A549 (cell line): ENCODE results near the gene METTL25B. TPM values are rescaled to one million over a fixed set of nuclear protein-coding genes. Genes with fewer than 3 reads are reported as not detected.

ENCODE experiments used
- CBX2 ChIP-seq: fragments of 200-600 bp; sonication (generic); IDR thresholded peaks from 2 replicates; pipeline ENCODE4 v1.6.1; 2016; ENCODE audit warnings: low read depth, mild to moderate bottlenecking, borderline replicate concordance
- CHD4 ChIP-seq: fragments of 200-600 bp; sonication (generic); IDR thresholded peaks from 2 replicates; pipeline ENCODE4 v1.6.1; 2016; ENCODE audit warnings: antibody characterized with exemption, mild to moderate bottlenecking, borderline replicate concordance
- E2F6 ChIP-seq: IDR thresholded peaks from 2 replicates; pipeline ENCODE4 v1.6.1; 2012; ENCODE audit warnings: low read depth, borderline replicate concordance
- EHF ChIP-seq: fragments of 250-450 bp; sonication (Bioruptor Pico); IDR thresholded peaks from 2 replicates; pipeline ENCODE4 v1.5.0; 2020; ENCODE audit warnings: mild to moderate bottlenecking
- ELK1 ChIP-seq: fragments of 150-350 bp; IDR thresholded peaks from 2 replicates; pipeline ENCODE4 v1.6.1; 2014; ENCODE audit warnings: low read depth, mild to moderate bottlenecking, low read length
- ESRRA ChIP-seq: fragments of 150-350 bp; IDR thresholded peaks from 2 replicates; pipeline ENCODE4 v1.6.1; 2014; ENCODE audit warnings: mild to moderate bottlenecking, low read length, borderline replicate concordance
- FOSB ChIP-seq: fragments of 250-450 bp; sonication (Bioruptor Pico); IDR thresholded peaks from 2 replicates; pipeline ENCODE4 v1.5.0; 2020; ENCODE audit warnings: mild to moderate bottlenecking, moderate library complexity
- FOSL2 ChIP-seq, 2 experiments: fragments of 450-650 bp in 1 of 2; fragments of >200 bp in 1 of 2; sonication (Bioruptor Twin) in 1 of 2; formaldehyde crosslinking; IDR thresholded peaks; 2 replicates each; pipeline versions ENCODE4 v1.5.0 to v1.6.1; 2016 to 2020; ENCODE audit warnings: mild to moderate bottlenecking in 1 of 2, moderate library complexity in 1 of 2
- FOXS1 ChIP-seq: fragments of 250-450 bp; sonication (Bioruptor Pico); IDR thresholded peaks from 2 replicates; pipeline ENCODE4 v1.5.0; 2020; ENCODE audit warnings: mild to moderate bottlenecking, moderate library complexity
- GATA3 ChIP-seq: IDR thresholded peaks from 2 replicates; pipeline ENCODE4 v1.6.1; 2012; ENCODE audit warnings: borderline replicate concordance
- HDAC2 ChIP-seq: fragments of 200-600 bp; sonication (generic); IDR thresholded peaks from 2 replicates; pipeline ENCODE4 v1.6.1; 2016
- HEYL ChIP-seq: fragments of 250-450 bp; sonication (Bioruptor Pico); IDR thresholded peaks from 2 replicates; pipeline ENCODE4 v1.8.0; 2021; ENCODE audit warnings: mild to moderate bottlenecking, moderate library complexity
- HOXB13 ChIP-seq: fragments of 250-450 bp; sonication (Bioruptor Pico); IDR thresholded peaks from 2 replicates; pipeline ENCODE4 v1.5.0; 2020; ENCODE audit warnings: low read depth, mild to moderate bottlenecking, moderate library complexity
- JUN ChIP-seq, 2 experiments: fragments of >200 bp; sonication (Bioruptor Twin); formaldehyde crosslinking; IDR thresholded peaks; 2 replicates in 1 of 2; 3 replicates in 1 of 2; pipeline ENCODE4 v1.6.1; 2016 to 2017
- JUNB ChIP-seq: fragments of >200 bp; sonication (Bioruptor Twin); formaldehyde crosslinking; IDR thresholded peaks from 2 replicates; pipeline ENCODE4 v1.6.1; 2016
- KDM5A ChIP-seq: fragments of 200-600 bp; sonication (generic); IDR thresholded peaks from 2 replicates; pipeline ENCODE4 v1.6.1; 2016; ENCODE audit warnings: antibody characterized with exemption, mild to moderate bottlenecking
- MAZ ChIP-seq: fragments of 150-350 bp; IDR thresholded peaks from 2 replicates; pipeline ENCODE4 v1.6.1; 2014; ENCODE audit warnings: antibody characterized with exemption, low read depth, low read length, borderline replicate concordance
- NFE2L2 ChIP-seq: fragments of 150-350 bp; conservative IDR thresholded peaks from 2 replicates; pipeline ENCODE4 v1.6.1; 2014; ENCODE audit warnings: low read length
- NPAS2 ChIP-seq: fragments of 250-450 bp; sonication (Bioruptor Pico); IDR thresholded peaks from 2 replicates; pipeline ENCODE4 v1.8.0; 2022; ENCODE audit warnings: mild to moderate bottlenecking, moderate library complexity, borderline replicate concordance
- NR3C1 ChIP-seq: fragments of >200 bp; sonication (Bioruptor Twin); formaldehyde crosslinking; IDR thresholded peaks from 3 replicates; pipeline ENCODE4 v1.6.1; 2017
- PHF8 ChIP-seq: fragments of 200-600 bp; sonication (generic); IDR thresholded peaks from 2 replicates; pipeline ENCODE4 v1.6.1; 2016; ENCODE audit warnings: low read depth, mild to moderate bottlenecking, antibody characterized with exemption, moderate library complexity, borderline replicate concordance
- RCOR1 ChIP-seq: fragments of 150-350 bp; IDR thresholded peaks from 2 replicates; pipeline ENCODE4 v1.6.1; 2014; ENCODE audit warnings: antibody characterized with exemption, low read length, low read depth
- RNF2 ChIP-seq: fragments of 200-600 bp; sonication (generic); IDR thresholded peaks from 2 replicates; pipeline ENCODE4 v1.6.1; 2016; ENCODE audit warnings: low read depth, mild to moderate bottlenecking, antibody characterized with exemption, moderate library complexity, borderline replicate concordance
- SMC3 ChIP-seq: fragments of >200 bp; sonication (Bioruptor Twin); formaldehyde crosslinking; IDR thresholded peaks from 3 replicates; pipeline ENCODE4 v1.6.1; 2018; ENCODE audit warnings: inconsistent platforms
- ZFP36 ChIP-seq: fragments of 450-650 bp; IDR thresholded peaks from 2 replicates; pipeline ENCODE4 v1.6.1; 2014; ENCODE audit warnings: borderline replicate concordance; ENCODE audit not compliant: partially characterized antibody
- ZSCAN20 ChIP-seq: fragments of 250-450 bp; sonication (Bioruptor Pico); IDR thresholded peaks from 2 replicates; pipeline ENCODE4 v1.8.0; 2022; ENCODE audit warnings: mild to moderate bottlenecking, moderate library complexity
- polyA plus RNA-seq, 4 experiments: library from polyadenylated mRNA; depleted of rRNA in 3 of 4; stranded (reverse); fragments of >200 nt; fragmentation: RNase III in 1 of 4; extraction: RNeasy Plus Mini Kit Qiagen cat#74134 plus additional on column Dnase treatment in 1 of 4; gene quantifications; 2 replicates in 3 of 4; 3 replicates in 1 of 4; pipeline ENCODE4 v1.2.3, GENCODE V29; 2011 to 2017
- TF ChIP-seq, protein P1 (sequence below): fragments of 250-450 bp; sonication (Bioruptor Pico); IDR thresholded peaks from 2 replicates; pipeline ENCODE4 v1.5.0; 2021; ENCODE audit warnings: mild to moderate bottlenecking, moderate library complexity, borderline replicate concordance
- TF ChIP-seq, protein P2 (sequence below): fragments of 450-650 bp; IDR thresholded peaks from 2 replicates; pipeline ENCODE4 v1.6.1; 2014; ENCODE audit warnings: antibody characterized with exemption
- TF ChIP-seq, protein P3 (sequence below): fragments of 200-600 bp; sonication (generic); IDR thresholded peaks from 2 replicates; pipeline ENCODE4 v1.6.1; 2016; ENCODE audit warnings: antibody characterized with exemption, mild to moderate bottlenecking, moderate library complexity
- TF ChIP-seq, protein P4 (sequence below): IDR thresholded peaks from 2 replicates; pipeline ENCODE4 v1.6.1; 2012
- TF ChIP-seq, protein P5 (sequence below): fragments of >200 bp; sonication (Bioruptor Twin); formaldehyde crosslinking; IDR thresholded peaks from 3 replicates; pipeline ENCODE4 v1.6.1; 2016

The METTL25B gene
- polyA plus RNA-seq, 2 of the 4 experiments (the other 2 are of a cell fraction) = 16.7 to 18.5 TPM

DNA sequence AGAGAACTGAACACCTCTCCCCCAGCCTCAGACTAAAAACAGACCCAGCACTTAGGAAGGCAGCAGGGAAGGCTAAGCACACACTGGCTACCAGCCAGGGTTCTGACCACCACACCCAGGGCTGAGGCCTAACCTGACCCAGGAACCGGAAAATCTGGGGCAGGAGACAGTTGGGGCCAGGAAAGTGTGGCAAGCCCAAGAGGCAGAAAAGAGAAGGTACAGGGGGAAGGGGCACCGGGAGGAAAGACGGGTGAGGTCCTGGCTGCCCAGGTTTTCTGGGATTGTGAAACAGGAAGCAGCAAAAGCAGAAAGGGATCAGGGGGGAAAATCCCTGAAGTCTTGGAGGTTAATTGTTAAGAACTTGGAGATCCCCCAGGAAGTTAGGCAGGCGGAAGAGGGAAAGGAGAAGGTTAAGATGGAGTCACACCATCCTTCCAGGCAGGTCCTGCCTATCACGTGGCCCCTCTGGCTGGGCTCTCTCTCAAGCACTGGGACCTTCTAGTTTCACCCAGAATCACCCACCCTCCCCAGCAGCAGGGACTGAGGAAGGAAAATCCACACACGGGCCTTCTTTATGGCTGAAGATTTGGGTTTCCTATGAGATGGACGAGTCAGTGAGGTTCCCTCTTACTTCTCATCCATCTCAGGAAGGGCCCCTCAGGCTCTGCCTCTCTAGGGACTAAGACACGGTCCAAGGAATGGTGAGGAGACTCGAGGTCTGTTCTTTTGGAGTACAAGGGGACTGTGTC lies 20.6 kb downstream of the METTL25B start (continued):
- TF ChIP-seq ELK1 = no peak
- TF ChIP-seq RCOR1 = no peak
- no peak for TF ChIP-seq MAZ
- no peak for TF ChIP-seq KDM5A
- TF ChIP-seq, protein P1, sequence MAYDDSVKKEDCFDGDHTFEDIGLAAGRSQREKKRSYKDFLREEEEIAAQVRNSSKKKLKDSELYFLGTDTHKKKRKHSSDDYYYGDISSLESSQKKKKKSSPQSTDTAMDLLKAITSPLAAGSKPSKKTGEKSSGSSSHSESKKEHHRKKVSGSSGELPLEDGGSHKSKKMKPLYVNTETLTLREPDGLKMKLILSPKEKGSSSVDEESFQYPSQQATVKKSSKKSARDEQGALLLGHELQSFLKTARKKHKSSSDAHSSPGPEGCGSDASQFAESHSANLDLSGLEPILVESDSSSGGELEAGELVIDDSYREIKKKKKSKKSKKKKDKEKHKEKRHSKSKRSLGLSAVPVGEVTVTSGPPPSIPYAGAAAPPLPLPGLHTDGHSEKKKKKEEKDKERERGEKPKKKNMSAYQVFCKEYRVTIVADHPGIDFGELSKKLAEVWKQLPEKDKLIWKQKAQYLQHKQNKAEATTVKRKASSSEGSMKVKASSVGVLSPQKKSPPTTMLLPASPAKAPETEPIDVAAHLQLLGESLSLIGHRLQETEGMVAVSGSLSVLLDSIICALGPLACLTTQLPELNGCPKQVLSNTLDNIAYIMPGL (CRISPR knock-in tag) = no peak
- no peak for TF ChIP-seq FOSB (CRISPR knock-in tag)
- TF ChIP-seq HDAC2 = no peak
- no peak for TF ChIP-seq JUNB
- TF ChIP-seq ESRRA = no peak
- no peak for TF ChIP-seq NPAS2 (CRISPR knock-in tag)
- TF ChIP-seq PHF8 = no peak
- TF ChIP-seq GATA3 = 0 out of 2 replicates have a peak, but pooled peaks have one; percentile 5
- no peak for TF ChIP-seq CBX2
- TF ChIP-seq FOXS1 (CRISPR knock-in tag) = no peak
- no peak for TF ChIP-seq ZFP36
- no peak for TF ChIP-seq HEYL
- TF ChIP-seq, protein P2, sequence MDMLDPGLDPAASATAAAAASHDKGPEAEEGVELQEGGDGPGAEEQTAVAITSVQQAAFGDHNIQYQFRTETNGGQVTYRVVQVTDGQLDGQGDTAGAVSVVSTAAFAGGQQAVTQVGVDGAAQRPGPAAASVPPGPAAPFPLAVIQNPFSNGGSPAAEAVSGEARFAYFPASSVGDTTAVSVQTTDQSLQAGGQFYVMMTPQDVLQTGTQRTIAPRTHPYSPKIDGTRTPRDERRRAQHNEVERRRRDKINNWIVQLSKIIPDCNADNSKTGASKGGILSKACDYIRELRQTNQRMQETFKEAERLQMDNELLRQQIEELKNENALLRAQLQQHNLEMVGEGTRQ = peak; percentile 72
- no peak for TF ChIP-seq FOSL2 (IDR thresholded peaks at IDR 0.05)
- no peak for TF ChIP-seq FOSL2 (CRISPR knock-in tag; IDR thresholded peaks at IDR 0.05)
- TF ChIP-seq JUN (IDR thresholded peaks at IDR 0.05) = peak in 1 of 2 experiments; percentile 24; a peak in 2 of 5 replicates
- TF ChIP-seq, protein P3, sequence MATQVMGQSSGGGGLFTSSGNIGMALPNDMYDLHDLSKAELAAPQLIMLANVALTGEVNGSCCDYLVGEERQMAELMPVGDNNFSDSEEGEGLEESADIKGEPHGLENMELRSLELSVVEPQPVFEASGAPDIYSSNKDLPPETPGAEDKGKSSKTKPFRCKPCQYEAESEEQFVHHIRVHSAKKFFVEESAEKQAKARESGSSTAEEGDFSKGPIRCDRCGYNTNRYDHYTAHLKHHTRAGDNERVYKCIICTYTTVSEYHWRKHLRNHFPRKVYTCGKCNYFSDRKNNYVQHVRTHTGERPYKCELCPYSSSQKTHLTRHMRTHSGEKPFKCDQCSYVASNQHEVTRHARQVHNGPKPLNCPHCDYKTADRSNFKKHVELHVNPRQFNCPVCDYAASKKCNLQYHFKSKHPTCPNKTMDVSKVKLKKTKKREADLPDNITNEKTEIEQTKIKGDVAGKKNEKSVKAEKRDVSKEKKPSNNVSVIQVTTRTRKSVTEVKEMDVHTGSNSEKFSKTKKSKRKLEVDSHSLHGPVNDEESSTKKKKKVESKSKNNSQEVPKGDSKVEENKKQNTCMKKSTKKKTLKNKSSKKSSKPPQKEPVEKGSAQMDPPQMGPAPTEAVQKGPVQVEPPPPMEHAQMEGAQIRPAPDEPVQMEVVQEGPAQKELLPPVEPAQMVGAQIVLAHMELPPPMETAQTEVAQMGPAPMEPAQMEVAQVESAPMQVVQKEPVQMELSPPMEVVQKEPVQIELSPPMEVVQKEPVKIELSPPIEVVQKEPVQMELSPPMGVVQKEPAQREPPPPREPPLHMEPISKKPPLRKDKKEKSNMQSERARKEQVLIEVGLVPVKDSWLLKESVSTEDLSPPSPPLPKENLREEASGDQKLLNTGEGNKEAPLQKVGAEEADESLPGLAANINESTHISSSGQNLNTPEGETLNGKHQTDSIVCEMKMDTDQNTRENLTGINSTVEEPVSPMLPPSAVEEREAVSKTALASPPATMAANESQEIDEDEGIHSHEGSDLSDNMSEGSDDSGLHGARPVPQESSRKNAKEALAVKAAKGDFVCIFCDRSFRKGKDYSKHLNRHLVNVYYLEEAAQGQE = no peak
- no peak for TF ChIP-seq EHF
- no peak for TF ChIP-seq CHD4
- no peak; the same call in 1 of the 2 replicates for TF ChIP-seq E2F6
- TF ChIP-seq SMC3 = no peak
- TF ChIP-seq, protein P4, sequence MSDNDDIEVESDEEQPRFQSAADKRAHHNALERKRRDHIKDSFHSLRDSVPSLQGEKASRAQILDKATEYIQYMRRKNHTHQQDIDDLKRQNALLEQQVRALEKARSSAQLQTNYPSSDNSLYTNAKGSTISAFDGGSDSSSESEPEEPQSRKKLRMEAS = peak; percentile 57
- no peak for TF ChIP-seq NR3C1
- TF ChIP-seq RNF2 = no peak
- TF ChIP-seq, protein P5, sequence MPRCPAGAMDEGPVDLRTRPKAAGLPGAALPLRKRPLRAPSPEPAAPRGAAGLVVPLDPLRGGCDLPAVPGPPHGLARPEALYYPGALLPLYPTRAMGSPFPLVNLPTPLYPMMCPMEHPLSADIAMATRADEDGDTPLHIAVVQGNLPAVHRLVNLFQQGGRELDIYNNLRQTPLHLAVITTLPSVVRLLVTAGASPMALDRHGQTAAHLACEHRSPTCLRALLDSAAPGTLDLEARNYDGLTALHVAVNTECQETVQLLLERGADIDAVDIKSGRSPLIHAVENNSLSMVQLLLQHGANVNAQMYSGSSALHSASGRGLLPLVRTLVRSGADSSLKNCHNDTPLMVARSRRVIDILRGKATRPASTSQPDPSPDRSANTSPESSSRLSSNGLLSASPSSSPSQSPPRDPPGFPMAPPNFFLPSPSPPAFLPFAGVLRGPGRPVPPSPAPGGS = no peak
- no peak for TF ChIP-seq HOXB13 (CRISPR knock-in tag)
- no peak for TF ChIP-seq ZSCAN20 (CRISPR knock-in tag)
- no peak for TF ChIP-seq NFE2L2
